ENCODE measurements around the gene TMEM238L. TPM values are rescaled to one million over a fixed set of nuclear protein-coding genes. Genes with fewer than 3 reads are reported as not detected.

TMEM238L gene
- total and polyA plus RNA-seq, 2 of the 13 experiments (the other 11 are each of a cell fraction or from before 2014, with no cell fraction given): not detected

DNA sequence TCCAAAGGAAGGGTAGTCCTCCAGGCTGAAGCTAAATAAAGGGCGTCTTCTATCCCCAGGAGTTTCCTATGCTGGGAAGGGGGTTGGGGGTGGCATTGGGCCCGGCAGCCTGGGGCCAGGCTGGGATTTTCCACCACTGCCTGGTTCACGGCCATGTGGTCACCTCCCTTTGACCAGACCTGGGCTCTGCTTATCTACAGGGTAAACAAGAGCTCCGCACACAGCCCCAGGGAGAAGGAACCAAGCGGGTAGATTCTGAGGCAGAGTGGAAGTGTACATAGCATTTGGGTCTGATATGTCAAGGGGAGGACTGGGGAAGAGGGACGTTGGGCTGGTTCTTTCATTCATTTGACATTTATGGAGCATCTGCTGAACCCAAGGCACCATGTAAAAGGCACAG is 46.8 kb downstream of the TMEM238L start (continued):
- TF ChIP-seq, protein P1, sequence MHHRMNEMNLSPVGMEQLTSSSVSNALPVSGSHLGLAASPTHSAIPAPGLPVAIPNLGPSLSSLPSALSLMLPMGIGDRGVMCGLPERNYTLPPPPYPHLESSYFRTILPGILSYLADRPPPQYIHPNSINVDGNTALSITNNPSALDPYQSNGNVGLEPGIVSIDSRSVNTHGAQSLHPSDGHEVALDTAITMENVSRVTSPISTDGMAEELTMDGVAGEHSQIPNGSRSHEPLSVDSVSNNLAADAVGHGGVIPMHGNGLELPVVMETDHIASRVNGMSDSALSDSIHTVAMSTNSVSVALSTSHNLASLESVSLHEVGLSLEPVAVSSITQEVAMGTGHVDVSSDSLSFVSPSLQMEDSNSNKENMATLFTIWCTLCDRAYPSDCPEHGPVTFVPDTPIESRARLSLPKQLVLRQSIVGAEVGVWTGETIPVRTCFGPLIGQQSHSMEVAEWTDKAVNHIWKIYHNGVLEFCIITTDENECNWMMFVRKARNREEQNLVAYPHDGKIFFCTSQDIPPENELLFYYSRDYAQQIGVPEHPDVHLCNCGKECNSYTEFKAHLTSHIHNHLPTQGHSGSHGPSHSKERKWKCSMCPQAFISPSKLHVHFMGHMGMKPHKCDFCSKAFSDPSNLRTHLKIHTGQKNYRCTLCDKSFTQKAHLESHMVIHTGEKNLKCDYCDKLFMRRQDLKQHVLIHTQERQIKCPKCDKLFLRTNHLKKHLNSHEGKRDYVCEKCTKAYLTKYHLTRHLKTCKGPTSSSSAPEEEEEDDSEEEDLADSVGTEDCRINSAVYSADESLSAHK (CRISPR knock-in tag; IDR thresholded peaks at IDR 0.05; ENCODE audit: borderline replicate concordance): no peak
- TF ChIP-seq MAFK (conservative IDR thresholded peaks at IDR 0.05 in 1 of 2, IDR thresholded peaks at IDR 0.05 in 1 of 2; ENCODE audit: low read length in 2 of 2) (no peak), FOXA1 (IDR thresholded peaks at IDR 0.05) (0 out of 2 replicates have a peak, but pooled peaks have one; percentile 12), FOXA1 (CRISPR knock-in tag; IDR thresholded peaks at IDR 0.05) (peak; percentile 87), ZFP1 (CRISPR knock-in tag; IDR thresholded peaks at IDR 0.05) (no peak), PATZ1 (CRISPR knock-in tag; IDR thresholded peaks at IDR 0.05) (peak; percentile 42; the same call in 1 of the 2 replicates), PAX8 (CRISPR knock-in tag; IDR thresholded peaks at IDR 0.05; ENCODE audit: borderline replicate concordance) (no peak), ZNF263 (CRISPR knock-in tag; IDR thresholded peaks at IDR 0.05) (peak; percentile 93), SP2 (CRISPR knock-in tag; IDR thresholded peaks at IDR 0.05) (no peak), ZNF550 (CRISPR knock-in tag; IDR thresholded peaks at IDR 0.05; ENCODE audit: borderline replicate concordance) (no peak), RARA (CRISPR knock-in tag; IDR thresholded peaks at IDR 0.05) (peak; percentile 80), TBX2 (CRISPR knock-in tag; IDR thresholded peaks at IDR 0.05; ENCODE audit: borderline replicate concordance) (peak; percentile 44; the same call in 1 of the 2 replicates), ZNF574 (CRISPR knock-in tag; IDR thresholded peaks at IDR 0.05) (0 out of 2 replicates have a peak, but pooled peaks have one; percentile 40), ZNF709 (CRISPR knock-in tag; IDR thresholded peaks at IDR 0.05) (no peak)
- TF ChIP-seq, protein P2, sequence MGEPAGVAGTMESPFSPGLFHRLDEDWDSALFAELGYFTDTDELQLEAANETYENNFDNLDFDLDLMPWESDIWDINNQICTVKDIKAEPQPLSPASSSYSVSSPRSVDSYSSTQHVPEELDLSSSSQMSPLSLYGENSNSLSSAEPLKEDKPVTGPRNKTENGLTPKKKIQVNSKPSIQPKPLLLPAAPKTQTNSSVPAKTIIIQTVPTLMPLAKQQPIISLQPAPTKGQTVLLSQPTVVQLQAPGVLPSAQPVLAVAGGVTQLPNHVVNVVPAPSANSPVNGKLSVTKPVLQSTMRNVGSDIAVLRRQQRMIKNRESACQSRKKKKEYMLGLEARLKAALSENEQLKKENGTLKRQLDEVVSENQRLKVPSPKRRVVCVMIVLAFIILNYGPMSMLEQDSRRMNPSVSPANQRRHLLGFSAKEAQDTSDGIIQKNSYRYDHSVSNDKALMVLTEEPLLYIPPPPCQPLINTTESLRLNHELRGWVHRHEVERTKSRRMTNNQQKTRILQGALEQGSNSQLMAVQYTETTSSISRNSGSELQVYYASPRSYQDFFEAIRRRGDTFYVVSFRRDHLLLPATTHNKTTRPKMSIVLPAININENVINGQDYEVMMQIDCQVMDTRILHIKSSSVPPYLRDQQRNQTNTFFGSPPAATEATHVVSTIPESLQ (CRISPR knock-in tag; conservative IDR thresholded peaks at IDR 0.05): no peak
- TF ChIP-seq, protein P3, sequence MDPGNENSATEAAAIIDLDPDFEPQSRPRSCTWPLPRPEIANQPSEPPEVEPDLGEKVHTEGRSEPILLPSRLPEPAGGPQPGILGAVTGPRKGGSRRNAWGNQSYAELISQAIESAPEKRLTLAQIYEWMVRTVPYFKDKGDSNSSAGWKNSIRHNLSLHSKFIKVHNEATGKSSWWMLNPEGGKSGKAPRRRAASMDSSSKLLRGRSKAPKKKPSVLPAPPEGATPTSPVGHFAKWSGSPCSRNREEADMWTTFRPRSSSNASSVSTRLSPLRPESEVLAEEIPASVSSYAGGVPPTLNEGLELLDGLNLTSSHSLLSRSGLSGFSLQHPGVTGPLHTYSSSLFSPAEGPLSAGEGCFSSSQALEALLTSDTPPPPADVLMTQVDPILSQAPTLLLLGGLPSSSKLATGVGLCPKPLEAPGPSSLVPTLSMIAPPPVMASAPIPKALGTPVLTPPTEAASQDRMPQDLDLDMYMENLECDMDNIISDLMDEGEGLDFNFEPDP (CRISPR knock-in tag; conservative IDR thresholded peaks at IDR 0.05): no peak
